H1 (cell line): ENCODE data around the gene PDE1C. TPM values are rescaled to one million over a fixed set of nuclear protein-coding genes. Genes with fewer than 3 reads are reported as not detected.

Source experiments
- CTCF ChIA-PET: fragments of 300-600 bp; sonication (Branson Sonifier 250); formaldehyde crosslinking; loops from one replicate; lab custom pipeline; 2021; ENCODE audit not compliant: partially characterized antibody; lab: Charles Lee
- POLR2A ChIA-PET: fragments of 300-600 bp; sonication (Branson Sonifier 250); formaldehyde crosslinking; loops from one replicate; lab custom pipeline; 2021; ENCODE audit warnings: inconsistent platforms; ENCODE audit not compliant: partially characterized antibody; lab: Charles Lee
- DNase-seq, 2 experiments: peaks; one replicate each; pipeline versions ENCODE4 v3.0.0 to v3.0.0-alpha.2; 2010 to 2022; ENCODE audit warnings: low spot score in 2 of 2, low read depth in 1 of 2, mixed read lengths in 1 of 2
- FAIRE-seq: peaks from 2 replicates; lab custom pipeline; 2011; peaks lifted over from hg19 to GRCh38; lab: Jason Lieb, UNC
- H2AFZ ChIP-seq: 2 replicates; pipeline ENCODE4 v1.8.1; 2012; ENCODE audit warnings: low read length, inconsistent platforms
- H2AK5ac ChIP-seq: 2 replicates; pipeline ENCODE4 v1.6.1; 2013; ENCODE audit warnings: low read depth, low read length
- H2BK120ac ChIP-seq: replicated peaks from 2 replicates; pipeline ENCODE3; 2013; ENCODE audit warnings: low read depth, low read length, inconsistent platforms
- H2BK12ac ChIP-seq: 2 replicates; pipeline ENCODE4 v1.6.1; 2013; ENCODE audit warnings: low read depth, low read length
- H2BK15ac ChIP-seq: 2 replicates; pipeline ENCODE4 v1.6.1; 2013; ENCODE audit warnings: low read length
- H2BK20ac ChIP-seq: 2 replicates; pipeline ENCODE4 v1.6.1; 2013; ENCODE audit warnings: low read length
- H2BK5ac ChIP-seq: 2 replicates; pipeline ENCODE4 v1.6.1; 2013; ENCODE audit warnings: low read depth, low read length
- H3K14ac ChIP-seq: 2 replicates; pipeline ENCODE4 v1.6.1; 2013; ENCODE audit warnings: inconsistent platforms; ENCODE audit not compliant: insufficient read length
- H3K18ac ChIP-seq: 2 replicates; pipeline ENCODE4 v1.6.1; 2013; ENCODE audit warnings: low read length; ENCODE audit errors: extremely low read depth
- H3K23ac ChIP-seq: 2 replicates; pipeline ENCODE4 v1.6.1; 2013; ENCODE audit warnings: inconsistent platforms; ENCODE audit not compliant: insufficient read length
- H3K23me2 ChIP-seq: 2 replicates; pipeline ENCODE4 v1.6.1; 2013; ENCODE audit warnings: low read depth, low read length
- H3K27ac ChIP-seq: 2 replicates; pipeline ENCODE4 v1.6.1; 2011; ENCODE audit warnings: low read depth, low read length, inconsistent platforms
- H3K27me3 ChIP-seq, 4 experiments: replicated peaks in 1 of 4; 1 replicate in 1 of 4; 2 replicates in 3 of 4; pipeline versions ENCODE4 v1.6.1 to v1.8.1; 2011 to 2013; ENCODE audit warnings: low read length in 3 of 4, mild to moderate bottlenecking in 3 of 4, inconsistent platforms in 2 of 4, mixed read lengths in 2 of 4, moderate library complexity in 1 of 4; ENCODE audit not compliant: control insufficient read depth in 3 of 4, insufficient read depth in 3 of 4; ENCODE audit errors: extremely low read depth in 1 of 4
- H3K36me3 ChIP-seq, 4 experiments: 2 replicates each; pipeline versions ENCODE4 v1.6.1 to v1.8.1; 2011 to 2013; ENCODE audit warnings: mild to moderate bottlenecking in 4 of 4, low read length in 3 of 4, moderate library complexity in 2 of 4, control low read depth in 1 of 4, inconsistent platforms in 1 of 4; ENCODE audit not compliant: insufficient read depth in 4 of 4, control insufficient read depth in 2 of 4
- H3K4ac ChIP-seq: replicated peaks from 2 replicates; pipeline ENCODE3; 2013; ENCODE audit warnings: low read length, low read depth, mixed read lengths, inconsistent platforms; ENCODE audit not compliant: insufficient read length
- H3K4me1 ChIP-seq, 4 experiments: replicated peaks in 1 of 4; 1 replicate in 1 of 4; 2 replicates in 3 of 4; pipeline versions ENCODE4 v1.6.1 to v1.8.1; 2011 to 2013; ENCODE audit warnings: low read length in 3 of 4, inconsistent platforms in 2 of 4, mixed read lengths in 1 of 4; ENCODE audit not compliant: insufficient read depth in 4 of 4, control insufficient read depth in 3 of 4
- H3K4me2 ChIP-seq, 2 experiments: 2 replicates each; pipeline versions ENCODE4 v1.6.1 to v1.8.1; 2011 to 2013; ENCODE audit warnings: low read depth in 2 of 2, low read length in 2 of 2, control low read depth in 1 of 2, inconsistent platforms in 1 of 2, mild to moderate bottlenecking in 1 of 2; ENCODE audit not compliant: insufficient read depth in 1 of 2
- H3K4me3 ChIP-seq, 4 experiments: fragments of 200-600, 300-600 bp in 1 of 4; sonication (generic), shearing (Covaris generic), sonication (Bioruptor Twin) in 1 of 4; 2 replicates each; pipeline versions ENCODE4 v1.5.1 to v1.8.1; 2011 to 2016; ENCODE audit warnings: low read length in 4 of 4, low read depth in 3 of 4, control low read depth in 2 of 4, inconsistent platforms in 2 of 4, mild to moderate bottlenecking in 2 of 4, mixed read lengths in 1 of 4, moderate library complexity in 1 of 4; ENCODE audit not compliant: insufficient read depth in 2 of 4; ENCODE audit errors: extremely low read depth in 1 of 4
- H3K56ac ChIP-seq: replicated peaks from 2 replicates; pipeline ENCODE3; 2013; ENCODE audit warnings: low read depth, mild to moderate bottlenecking, mixed read lengths, low read length, inconsistent platforms; ENCODE audit not compliant: insufficient read length
- H3K79me1 ChIP-seq: 2 replicates; pipeline ENCODE4 v1.6.1; 2013; ENCODE audit warnings: low read depth, low read length, control low read depth
- H3K79me2 ChIP-seq, 2 experiments: 2 replicates each; pipeline versions ENCODE4 v1.6.1 to v1.8.1; 2012 to 2013; ENCODE audit warnings: low read length in 2 of 2, mild to moderate bottlenecking in 2 of 2, inconsistent platforms in 1 of 2; ENCODE audit not compliant: insufficient read depth in 2 of 2, control insufficient read depth in 1 of 2
- H3K9ac ChIP-seq, 4 experiments: replicated peaks in 1 of 4; 1 replicate in 1 of 4; 2 replicates in 3 of 4; pipeline versions ENCODE4 v1.6.1 to v1.8.1; 2011 to 2013; ENCODE audit warnings: low read depth in 3 of 4, low read length in 3 of 4, control low read depth in 2 of 4, mild to moderate bottlenecking in 2 of 4, moderate library complexity in 2 of 4, inconsistent platforms in 1 of 4; ENCODE audit errors: extremely low read depth in 1 of 4
- H3K9me3 ChIP-seq, 2 experiments: 2 replicates each; pipeline versions ENCODE4 v1.6.1 to v1.8.1; 2012 to 2013; ENCODE audit warnings: mild to moderate bottlenecking in 2 of 2, moderate library complexity in 2 of 2, control low read depth in 1 of 2, inconsistent platforms in 1 of 2, low read depth in 1 of 2, low read length in 1 of 2, mixed read lengths in 1 of 2; ENCODE audit not compliant: insufficient read depth in 2 of 2
- H4K20me1 ChIP-seq, 2 experiments: replicated peaks in 1 of 2; 2 replicates each; pipeline versions ENCODE3 to v1.8.1; 2011 to 2013; ENCODE audit warnings: inconsistent platforms in 2 of 2, low read length in 2 of 2, mild to moderate bottlenecking in 1 of 2; ENCODE audit not compliant: insufficient read depth in 2 of 2, control insufficient read depth in 1 of 2
- H4K5ac ChIP-seq: 2 replicates; pipeline ENCODE4 v1.6.1; 2013; ENCODE audit warnings: low read length, low read depth, mixed read lengths, inconsistent platforms; ENCODE audit not compliant: insufficient read length
- H4K8ac ChIP-seq: 2 replicates; pipeline ENCODE4 v1.8.0; 2013; ENCODE audit warnings: mild to moderate bottlenecking, moderate library complexity, low read length, inconsistent platforms; ENCODE audit not compliant: insufficient read depth; ENCODE audit errors: extremely low read depth
- H4K91ac ChIP-seq: replicated peaks from 2 replicates; pipeline ENCODE3; 2013; ENCODE audit warnings: low read length, mixed read lengths, inconsistent platforms; ENCODE audit not compliant: insufficient read length
- BCL11A ChIP-seq, 2 experiments: IDR thresholded peaks; one replicate each; pipeline ENCODE4 v1.6.1; 2011; ENCODE audit warnings: low read depth in 2 of 2, low read length in 2 of 2, mild to moderate bottlenecking in 2 of 2
- CHD1 ChIP-seq: IDR thresholded peaks from 2 replicates; pipeline ENCODE4 v1.6.1; 2012; ENCODE audit warnings: low read depth, low read length, improper control_type of control experiment
- HDAC6 ChIP-seq: IDR thresholded peaks from one replicate; pipeline ENCODE4 v1.7.1; 2012; ENCODE audit warnings: low read depth, mild to moderate bottlenecking, inconsistent platforms, low read length, moderate library complexity
- RAD21 ChIP-seq, 2 experiments: IDR thresholded peaks in 1 of 2; conservative IDR thresholded peaks in 1 of 2; 2 replicates each; pipeline ENCODE4 v1.6.1; 2011; ENCODE audit warnings: low read depth in 2 of 2, low read length in 2 of 2, improper control_type of control experiment in 1 of 2, inconsistent platforms in 1 of 2, mild to moderate bottlenecking in 1 of 2, moderate library complexity in 1 of 2
- RBBP5 ChIP-seq: IDR thresholded peaks from 2 replicates; pipeline ENCODE4 v1.7.1; 2012; ENCODE audit warnings: low read depth, mild to moderate bottlenecking, inconsistent platforms, low read length, moderate library complexity, borderline replicate concordance
- RFX5 ChIP-seq: IDR thresholded peaks from 2 replicates; pipeline ENCODE4 v1.6.1; 2011; ENCODE audit warnings: low read depth, low read length, improper control_type of control experiment, borderline replicate concordance
- SP1 ChIP-seq: IDR thresholded peaks from 2 replicates; pipeline ENCODE4 v1.6.1; 2011; ENCODE audit warnings: low read depth, low read length
- SRF ChIP-seq: IDR thresholded peaks from 2 replicates; pipeline ENCODE4 v1.6.1; 2011; ENCODE audit warnings: mild to moderate bottlenecking, low read depth, low read length, moderate library complexity
- TCF12 ChIP-seq: IDR thresholded peaks from 2 replicates; pipeline ENCODE4 v1.6.1; 2011; ENCODE audit warnings: low read depth, mild to moderate bottlenecking, low read length
- WGBS, 2 experiments: shearing (Covaris generic) in 1 of 2; methylation state at CpG; one replicate each; pipeline versions ENCODE4 v1.1.6 to v1.1.7; 2013 to 2015; ENCODE audit warnings: low lambda C conversion rate in 2 of 2, mixed read lengths in 2 of 2, inconsistent platforms in 1 of 2, low coverage in 1 of 2, missing lambda C conversion rate in 1 of 2; ENCODE audit not compliant: insufficient replicate concordance in 2 of 2, insufficient coverage in 1 of 2, insufficient read length in 1 of 2; ENCODE audit errors: extremely low coverage in 1 of 2, missing lambda C conversion rate in 1 of 2; 5-methylcytosine and 5-hydroxymethylcytosine counted together
- polyA plus RNA-seq, 7 experiments: library from polyadenylated mRNA; depleted of rRNA in 3 of 7; stranded (reverse) in 5 of 7; unstranded in 2 of 7; fragments of >200 nt in 5 of 7; fragments of 200-250 nt in 2 of 7; gene quantifications; 1 replicate in 5 of 7; 2 replicates in 1 of 7; 4 replicates in 1 of 7; pipeline versions ENCODE4 v1.2.1 to v1.2.3, GENCODE V29; 2011 to 2013; ENCODE audit warnings: missing spikeins in 2 of 7, mixed read lengths in 2 of 7
- total RNA-seq: library from RNA; stranded (reverse); fragmentation: NEBNext Ultra II Directional; extraction: Animal tissue kit (Norgen Biotek cat#: 25700); gene quantifications from 2 replicates; pipeline ENCODE4 v1.2.1, GENCODE V29; 2021

The PDE1C gene
- total and polyA plus RNA-seq, 2 of the 8 experiments (the other 6 are each of a cell fraction or from before 2014, with no cell fraction given) = 0.11 to 1.1 TPM

DNA sequence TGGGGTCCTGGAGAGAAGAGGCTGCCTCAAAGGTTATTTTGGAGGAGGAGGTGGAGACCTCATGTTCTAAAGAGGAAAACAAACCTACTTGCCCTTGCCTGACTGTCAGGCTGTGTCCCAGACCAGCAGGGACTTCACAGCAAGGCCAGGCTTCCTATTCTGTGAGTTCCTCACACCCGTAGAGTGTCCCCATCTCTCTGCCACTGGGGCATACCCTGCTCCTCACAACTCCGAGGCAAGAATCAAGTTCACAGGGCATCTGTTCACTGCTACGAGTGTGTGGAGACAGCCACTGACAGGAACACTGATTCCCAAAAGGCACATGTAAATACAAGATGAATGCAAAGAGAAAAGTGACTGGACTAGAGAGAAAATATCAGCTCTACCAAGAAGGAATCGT is 38.0 kb downstream of the PDE1C start:
- no peak overlapping the region for H3K18ac ChIP-seq
- H3K9ac ChIP-seq = no peak overlapping the region
- TF ChIP-seq RFX5 (no peak), CHD1 (no peak), HDAC6 (no peak), RBBP5 (no peak), TCF12 (no peak), SRF (no peak), RAD21 (IDR thresholded peaks at IDR 0.05 in 1 of 2, conservative IDR thresholded peaks at IDR 0.05 in 1 of 2; ENCODE audit: low read depth in 2 of 2, low read length in 2 of 2) (no peak), SP1 (no peak), BCL11A (IDR thresholded peaks at IDR 0.05; ENCODE audit: low read depth in 2 of 2, low read length in 2 of 2) (no peak)
- ChIA-PET CTCF (interaction anchor here (1.0 kb wide), 1 partner anchor 9 kb away, joined by 6 read pairs; no protein-coding TSS in a partner anchor), POLR2A (no interaction called here)
- no peak overlapping the region for H3K4me2 ChIP-seq
- no peaks in the 10 kb centered on the region for H3K79me2 ChIP-seq
- H3K4me1 ChIP-seq = no peaks in the 10 kb centered on the region
- no peak for DNase-seq
- H3K27ac ChIP-seq = no peak overlapping the region
- no peak overlapping the region for H4K91ac ChIP-seq
- H2AFZ ChIP-seq = no peak overlapping the region
- H3K36me3 ChIP-seq = no peaks in the 10 kb centered on the region
- H3K56ac ChIP-seq = no peak overlapping the region
- H3K23ac ChIP-seq = no peak overlapping the region
- no peak for FAIRE-seq
- 0 out of 4 replicates have a peak, but pooled peaks cover 2 to 11% of the 10 kb centered on the region in 2 experiments for H3K9me3 ChIP-seq
- H3K79me1 ChIP-seq = no peaks in the 10 kb centered on the region
- no peaks in the 10 kb centered on the region for H4K20me1 ChIP-seq
- WGBS, 2 experiments = 82% methylated on average over 4 of the region's 4 CpGs; no CpG with 5 or more reads in 1 of the 2 experiments
- H2BK20ac ChIP-seq = no peak overlapping the region
- no peak overlapping the region for H2BK15ac ChIP-seq
- no peaks in the 10 kb centered on the region; the same call in 1 of the 2 replicates for H3K23me2 ChIP-seq
- no peak overlapping the region for H2BK120ac ChIP-seq
- H3K4ac ChIP-seq = no peak overlapping the region
- H3K14ac ChIP-seq = no peak overlapping the region
- no peak overlapping the region for H2BK5ac ChIP-seq
- H3K27me3 ChIP-seq = no peaks in the 10 kb centered on the region
- H2BK12ac ChIP-seq = no peak overlapping the region
- 0 out of 2 replicates have a peak overlapping the region, but pooled peaks have one; percentile 21 for H4K8ac ChIP-seq
- H2AK5ac ChIP-seq = no peak overlapping the region
- no peak overlapping the region for H3K4me3 ChIP-seq
- H4K5ac ChIP-seq = no peak overlapping the region
